ENCODE results near the gene CHN2.
A peak's percentile ranks its signal among the peaks of the same experiment; 100 is the strongest.

Gene CHN2

GRCh38 chr7:29394321-29394720 lies 199.7 kb downstream of the CHN2 start:
- no peak for DNase-seq (ENCODE audit: low read depth in 2 of 2)

- no peak for DNase-seq (ENCODE audit: low read depth in 2 of 2)
These were observed 202.0 kb downstream of the CHN2 start for GRCh38 chr7:29396563-29396962.

- DNase-seq (ENCODE audit: low read depth in 2 of 2) = no peak
These were observed 202.8 kb downstream of the CHN2 start for GRCh38 chr7:29397398-29397797.

- no peak for DNase-seq (ENCODE audit: low read depth in 2 of 2)
These were observed 203.4 kb downstream of the CHN2 start for GRCh38 chr7:29398011-29398410.

GRCh38 chr7:29400437-29400836 lies 205.9 kb downstream of the CHN2 start:
- no peak for DNase-seq (ENCODE audit: low read depth in 2 of 2)

GRCh38 chr7:29401769-29402168 lies 207.2 kb downstream of the CHN2 start:
- no peak for DNase-seq (ENCODE audit: low read depth in 2 of 2)

GRCh38 chr7:29405891-29406290 lies 211.3 kb downstream of the CHN2 start:
- DNase-seq (ENCODE audit: low read depth in 2 of 2) = no peak

GRCh38 chr7:29406366-29406765 lies 211.8 kb downstream of the CHN2 start:
- DNase-seq (ENCODE audit: low read depth in 2 of 2) = no peak

GRCh38 chr7:29408841-29409243 lies 214.3 kb downstream of the CHN2 start:
- peak; percentile 7 to 51 for DNase-seq (ENCODE audit: low read depth in 2 of 2)

- DNase-seq (ENCODE audit: low read depth in 2 of 2) = no peak
These were observed 216.4 kb downstream of the CHN2 start for GRCh38 chr7:29410996-29411395.

GRCh38 chr7:29412912-29413311 lies 218.3 kb downstream of the CHN2 start:
- no peak for DNase-seq (ENCODE audit: low read depth in 2 of 2)

- no peak for DNase-seq (ENCODE audit: low read depth in 2 of 2)
These were observed 219.1 kb downstream of the CHN2 start for GRCh38 chr7:29413626-29414136.

GRCh38 chr7:29414216-29414615 lies 219.6 kb downstream of the CHN2 start:
- no peak for DNase-seq (ENCODE audit: low read depth in 2 of 2)

GRCh38 chr7:29415215-29415614 lies 220.6 kb downstream of the CHN2 start:
- DNase-seq (ENCODE audit: low read depth in 2 of 2) = no peak

GRCh38 chr7:29416276-29416937 lies 221.8 kb downstream of the CHN2 start:
- no peak for DNase-seq (ENCODE audit: low read depth in 2 of 2)

GRCh38 chr7:29416938-29417305 lies 222.3 kb downstream of the CHN2 start:
- no peak for DNase-seq (ENCODE audit: low read depth in 2 of 2)

- DNase-seq (ENCODE audit: low read depth in 2 of 2) = no peak
These were observed 223.5 kb downstream of the CHN2 start for GRCh38 chr7:29418056-29418455.

GRCh38 chr7:29418651-29419050 lies 224.1 kb downstream of the CHN2 start:
- DNase-seq (ENCODE audit: low read depth in 2 of 2) = no peak

- no peak for DNase-seq (ENCODE audit: low read depth in 2 of 2)
These were observed 225.4 kb downstream of the CHN2 start for GRCh38 chr7:29420011-29420410.

- DNase-seq (ENCODE audit: low read depth in 2 of 2) = no peak
These were observed 226.7 kb downstream of the CHN2 start for GRCh38 chr7:29421010-29421956.

- DNase-seq (ENCODE audit: low read depth in 2 of 2) = no peak
These were observed 228.3 kb downstream of the CHN2 start for GRCh38 chr7:29422829-29423228.

GRCh38 chr7:29424295-29424983 lies 229.9 kb downstream of the CHN2 start:
- DNase-seq (ENCODE audit: low read depth in 2 of 2) = no peak
